DOHH2 (cell line): ENCODE results near the gene MMRN2.

ENCODE experiments used
- H3F3A ChIP-seq: fragments of 200-600 bp; sonication (generic), shearing (Covaris generic); 2 replicates; pipeline ENCODE4 v1.6.0; 2016; ENCODE audit warnings: antibody characterized with exemption, mild to moderate bottlenecking; ENCODE audit not compliant: control insufficient read depth, insufficient read depth
- H3K27ac ChIP-seq: fragments of 200-600 bp; sonication (generic); 2 replicates; pipeline ENCODE4 v1.5.1; 2014; ENCODE audit warnings: low read depth, mild to moderate bottlenecking, low read length, moderate library complexity
- H3K27me3 ChIP-seq: fragments of 200-600 bp; sonication (generic); 2 replicates; pipeline ENCODE4 v1.6.1; 2014; ENCODE audit warnings: mild to moderate bottlenecking, low read length, mixed read lengths; ENCODE audit not compliant: control insufficient read depth
- H3K36me3 ChIP-seq: fragments of 200-600 bp; sonication (generic); 2 replicates; pipeline ENCODE4 v1.6.1; 2014; ENCODE audit warnings: mild to moderate bottlenecking, low read length, moderate library complexity, mixed read lengths; ENCODE audit not compliant: control insufficient read depth
- H3K4me1 ChIP-seq: fragments of 200-600 bp; sonication (generic); 2 replicates; pipeline ENCODE4 v1.6.1; 2014; ENCODE audit warnings: mild to moderate bottlenecking, low read length, mixed read lengths; ENCODE audit not compliant: control insufficient read depth
- H3K4me2 ChIP-seq: fragments of 200-600 bp; sonication (generic); 2 replicates; pipeline ENCODE4 v1.6.0; 2014; ENCODE audit warnings: mild to moderate bottlenecking, low read length, moderate library complexity
- H3K4me3 ChIP-seq: fragments of 200-600 bp; sonication (generic); 2 replicates; pipeline ENCODE4 v1.5.1; 2014; ENCODE audit warnings: mild to moderate bottlenecking, low read length, mixed read lengths
- H3K79me2 ChIP-seq: fragments of 200-600 bp; sonication (generic); 2 replicates; pipeline ENCODE4 v1.6.1; 2014; ENCODE audit warnings: mild to moderate bottlenecking, low read length, mixed read lengths; ENCODE audit not compliant: control insufficient read depth
- H3K9me2 ChIP-seq: fragments of 200-600 bp; sonication (generic); replicated peaks from 2 replicates; pipeline ENCODE4 v1.6.1; 2014; ENCODE audit warnings: mild to moderate bottlenecking, low read length, mixed read lengths; ENCODE audit not compliant: control insufficient read depth
- H3K9me3 ChIP-seq: fragments of 200-600 bp; sonication (generic); 2 replicates; pipeline ENCODE4 v1.6.1; 2014; ENCODE audit warnings: antibody characterized with exemption, low read length, mixed read lengths; ENCODE audit not compliant: control insufficient read depth, insufficient read depth
- H4K20me1 ChIP-seq: fragments of 200-600 bp; sonication (generic); 2 replicates; pipeline ENCODE4 v1.6.0; 2014; ENCODE audit warnings: low read depth, mild to moderate bottlenecking, antibody characterized with exemption, low read length, moderate library complexity; ENCODE audit not compliant: control insufficient read depth, insufficient read depth
- CTCF ChIP-seq: fragments of 200-600 bp; sonication (generic); IDR thresholded peaks from one replicate; pipeline ENCODE4 v1.5.1; 2014; ENCODE audit warnings: antibody characterized with exemption, mild to moderate bottlenecking, low read depth, low read length; ENCODE audit not compliant: poor library complexity, severe bottlenecking
- EZH2phosphoT487 ChIP-seq: fragments of 200-600 bp; sonication (generic); IDR thresholded peaks from 2 replicates; pipeline ENCODE4 v1.6.1; 2017; ENCODE audit warnings: borderline replicate concordance, mild to moderate bottlenecking, antibody characterized with exemption, low read length, moderate library complexity, mixed read lengths

The MMRN2 gene

GRCh38 chr10:86914734-86915133, 42.7 kb downstream of the MMRN2 start:
- Histone ChIP-seq H3K79me2 (no peaks in the 10 kb centered on the region), H3K36me3 (no peaks in the 10 kb centered on the region), H4K20me1 (no peaks in the 10 kb centered on the region), H3F3A (no peaks in the 10 kb centered on the region), H3K4me2 (no peak overlapping the region), H3K4me3 (no peak overlapping the region), H3K4me1 (no peaks in the 10 kb centered on the region), H3K9me3 (no peaks in the 10 kb centered on the region), H3K27ac (no peak overlapping the region), H3K9me2 (no peaks in the 10 kb centered on the region), H3K27me3 (no peaks in the 10 kb centered on the region)
- TF ChIP-seq EZH2phosphoT487 = no peak
- TF ChIP-seq CTCF = no peak

- TF ChIP-seq EZH2phosphoT487 (no peak), CTCF (no peak)
- H3K4me2 ChIP-seq = no peak overlapping the region
- H3F3A ChIP-seq = no peaks in the 10 kb centered on the region
- peaks cover 12% of the 10 kb centered on the region; the same call in 1 of the 2 replicates for H3K27me3 ChIP-seq
- H3K36me3 ChIP-seq = no peaks in the 10 kb centered on the region
- no peaks in the 10 kb centered on the region for H3K4me1 ChIP-seq
- no peaks in the 10 kb centered on the region for H3K79me2 ChIP-seq
- H3K27ac ChIP-seq = no peak overlapping the region
- H3K4me3 ChIP-seq = no peak overlapping the region
- H3K9me2 ChIP-seq = no peaks in the 10 kb centered on the region
- H4K20me1 ChIP-seq = no peaks in the 10 kb centered on the region
- H3K9me3 ChIP-seq = no peaks in the 10 kb centered on the region
Observed at GRCh38 chr10:86905429-86905828, 52.0 kb downstream of the MMRN2 start.

- Histone ChIP-seq H4K20me1 (no peaks in the 10 kb centered on the region), H3K4me3 (no peak overlapping the region), H3K27me3 (peaks cover 14% of the 10 kb centered on the region), H3K27ac (no peak overlapping the region), H3K36me3 (no peaks in the 10 kb centered on the region), H3K79me2 (no peaks in the 10 kb centered on the region), H3K4me2 (no peak overlapping the region), H3F3A (no peaks in the 10 kb centered on the region), H3K9me2 (no peaks in the 10 kb centered on the region), H3K4me1 (no peaks in the 10 kb centered on the region), H3K9me3 (no peaks in the 10 kb centered on the region)
- TF ChIP-seq EZH2phosphoT487 = no peak
- no peak for TF ChIP-seq CTCF
Observed at GRCh38 chr10:86904600-86904999, 52.8 kb downstream of the MMRN2 start.

- Histone ChIP-seq H3K27ac (no peak overlapping the region), H3K9me3 (no peaks in the 10 kb centered on the region), H3K36me3 (no peaks in the 10 kb centered on the region), H3K4me3 (no peak overlapping the region), H3K79me2 (no peaks in the 10 kb centered on the region), H3K4me1 (no peaks in the 10 kb centered on the region), H4K20me1 (0 out of 2 replicates have a peak, but pooled peaks cover 3% of the 10 kb centered on the region), H3K4me2 (no peak overlapping the region), H3K9me2 (no peaks in the 10 kb centered on the region), H3F3A (no peaks in the 10 kb centered on the region), H3K27me3 (peaks cover 16% of the 10 kb centered on the region)
- TF ChIP-seq CTCF (no peak), EZH2phosphoT487 (no peak)
Observed at GRCh38 chr10:86900955-86901354, 56.5 kb downstream of the MMRN2 start.
